Activated CD4-positive, alpha-beta T cell treated with anti-CD3 and anti-CD28 coated beads, Interleukin-2, amount 50 U/mL, for 4 hours (primary cell): ENCODE data around the gene ROBO2.

Experiments
- DNase-seq, 2 experiments: peaks; one replicate each; pipeline ENCODE4 v3.0.0-alpha.2; 2020

The ROBO2 gene

GRCh38 chr3:77191014-77191413 lies 151.1 kb downstream of the ROBO2 start:
- no peak for DNase-seq

- no peak for DNase-seq
These were observed 151.7 kb downstream of the ROBO2 start for GRCh38 chr3:77191640-77192039.

- no peak for DNase-seq
These were observed 156.1 kb downstream of the ROBO2 start for GRCh38 chr3:77195766-77196545.

- no peak for DNase-seq
These were observed 157.5 kb downstream of the ROBO2 start for GRCh38 chr3:77197408-77197807.

- no peak for DNase-seq
These were observed 164.0 kb downstream of the ROBO2 start for GRCh38 chr3:77203851-77204250.

GRCh38 chr3:77204788-77205187 lies 164.9 kb downstream of the ROBO2 start:
- DNase-seq, result no peak

GRCh38 chr3:77207753-77208152 lies 167.9 kb downstream of the ROBO2 start:
- no peak for DNase-seq

GRCh38 chr3:77222701-77223100 lies 182.8 kb downstream of the ROBO2 start:
- no peak for DNase-seq

- DNase-seq, result no peak
These were observed 187.7 kb downstream of the ROBO2 start for GRCh38 chr3:77227567-77227966.

- DNase-seq, result no peak
These were observed 192.7 kb downstream of the ROBO2 start for GRCh38 chr3:77232557-77232956.

- DNase-seq, result no peak
These were observed 194.1 kb downstream of the ROBO2 start for GRCh38 chr3:77234004-77234403.

- no peak for DNase-seq
These were observed 196.2 kb downstream of the ROBO2 start for GRCh38 chr3:77236118-77236517.

- no peak for DNase-seq
These were observed 200.3 kb downstream of the ROBO2 start for GRCh38 chr3:77240072-77240650.

- DNase-seq, result no peak
These were observed 202.5 kb downstream of the ROBO2 start for GRCh38 chr3:77242371-77242770.

- no peak for DNase-seq
These were observed 205.1 kb downstream of the ROBO2 start for GRCh38 chr3:77244981-77245380.

GRCh38 chr3:77247061-77247460 lies 207.2 kb downstream of the ROBO2 start:
- DNase-seq, result no peak

- DNase-seq, result no peak
These were observed 207.9 kb downstream of the ROBO2 start for GRCh38 chr3:77247817-77248216.

GRCh38 chr3:77248420-77248819 lies 208.5 kb downstream of the ROBO2 start:
- no peak for DNase-seq

GRCh38 chr3:77251136-77251535 lies 211.2 kb downstream of the ROBO2 start:
- DNase-seq, result no peak

GRCh38 chr3:77254967-77255831 lies 215.3 kb downstream of the ROBO2 start:
- no peak for DNase-seq

GRCh38 chr3:77256584-77257503 lies 216.9 kb downstream of the ROBO2 start:
- no peak for DNase-seq

GRCh38 chr3:77259694-77260093 lies 219.8 kb downstream of the ROBO2 start:
- DNase-seq, result no peak

- no peak for DNase-seq
These were observed 222.5 kb downstream of the ROBO2 start for GRCh38 chr3:77262361-77262760.
